H1 (cell line): ENCODE data around the gene SMARCE1. TPM values are rescaled to one million over a fixed set of nuclear protein-coding genes. Genes with fewer than 3 reads are reported as not detected.
A peak's percentile ranks its signal among the peaks of the same experiment; 100 is the strongest.

Source experiments
- CTCF ChIA-PET: fragments of 300-600 bp; sonication (Branson Sonifier 250); formaldehyde crosslinking; loops from one replicate; lab custom pipeline; 2021; ENCODE audit not compliant: partially characterized antibody; lab: Charles Lee
- POLR2A ChIA-PET: fragments of 300-600 bp; sonication (Branson Sonifier 250); formaldehyde crosslinking; loops from one replicate; lab custom pipeline; 2021; ENCODE audit warnings: inconsistent platforms; ENCODE audit not compliant: partially characterized antibody; lab: Charles Lee
- DNase-seq, 2 experiments: peaks; one replicate each; pipeline versions ENCODE4 v3.0.0 to v3.0.0-alpha.2; 2010 to 2022; ENCODE audit warnings: low spot score in 2 of 2, low read depth in 1 of 2, mixed read lengths in 1 of 2
- FAIRE-seq: peaks from 2 replicates; lab custom pipeline; 2011; peaks lifted over from hg19 to GRCh38; lab: Jason Lieb, UNC
- H2AFZ ChIP-seq: 2 replicates; pipeline ENCODE4 v1.8.1; 2012; ENCODE audit warnings: low read length, inconsistent platforms
- H2AK5ac ChIP-seq: 2 replicates; pipeline ENCODE4 v1.6.1; 2013; ENCODE audit warnings: low read depth, low read length
- H2BK120ac ChIP-seq: replicated peaks from 2 replicates; pipeline ENCODE3; 2013; ENCODE audit warnings: low read depth, low read length, inconsistent platforms
- H2BK12ac ChIP-seq: 2 replicates; pipeline ENCODE4 v1.6.1; 2013; ENCODE audit warnings: low read depth, low read length
- H2BK15ac ChIP-seq: 2 replicates; pipeline ENCODE4 v1.6.1; 2013; ENCODE audit warnings: low read length
- H2BK20ac ChIP-seq: 2 replicates; pipeline ENCODE4 v1.6.1; 2013; ENCODE audit warnings: low read length
- H2BK5ac ChIP-seq: 2 replicates; pipeline ENCODE4 v1.6.1; 2013; ENCODE audit warnings: low read depth, low read length
- H3K14ac ChIP-seq: 2 replicates; pipeline ENCODE4 v1.6.1; 2013; ENCODE audit warnings: inconsistent platforms; ENCODE audit not compliant: insufficient read length
- H3K18ac ChIP-seq: 2 replicates; pipeline ENCODE4 v1.6.1; 2013; ENCODE audit warnings: low read length; ENCODE audit errors: extremely low read depth
- H3K23ac ChIP-seq: 2 replicates; pipeline ENCODE4 v1.6.1; 2013; ENCODE audit warnings: inconsistent platforms; ENCODE audit not compliant: insufficient read length
- H3K23me2 ChIP-seq: 2 replicates; pipeline ENCODE4 v1.6.1; 2013; ENCODE audit warnings: low read depth, low read length
- H3K27ac ChIP-seq: 2 replicates; pipeline ENCODE4 v1.6.1; 2011; ENCODE audit warnings: low read depth, low read length, inconsistent platforms
- H3K27me3 ChIP-seq, 4 experiments: replicated peaks in 1 of 4; 1 replicate in 1 of 4; 2 replicates in 3 of 4; pipeline versions ENCODE4 v1.6.1 to v1.8.1; 2011 to 2013; ENCODE audit warnings: low read length in 3 of 4, mild to moderate bottlenecking in 3 of 4, inconsistent platforms in 2 of 4, mixed read lengths in 2 of 4, moderate library complexity in 1 of 4; ENCODE audit not compliant: control insufficient read depth in 3 of 4, insufficient read depth in 3 of 4; ENCODE audit errors: extremely low read depth in 1 of 4
- H3K36me3 ChIP-seq, 4 experiments: 2 replicates each; pipeline versions ENCODE4 v1.6.1 to v1.8.1; 2011 to 2013; ENCODE audit warnings: mild to moderate bottlenecking in 4 of 4, low read length in 3 of 4, moderate library complexity in 2 of 4, control low read depth in 1 of 4, inconsistent platforms in 1 of 4; ENCODE audit not compliant: insufficient read depth in 4 of 4, control insufficient read depth in 2 of 4
- H3K4ac ChIP-seq: replicated peaks from 2 replicates; pipeline ENCODE3; 2013; ENCODE audit warnings: low read length, low read depth, mixed read lengths, inconsistent platforms; ENCODE audit not compliant: insufficient read length
- H3K4me1 ChIP-seq, 4 experiments: replicated peaks in 1 of 4; 1 replicate in 1 of 4; 2 replicates in 3 of 4; pipeline versions ENCODE4 v1.6.1 to v1.8.1; 2011 to 2013; ENCODE audit warnings: low read length in 3 of 4, inconsistent platforms in 2 of 4, mixed read lengths in 1 of 4; ENCODE audit not compliant: insufficient read depth in 4 of 4, control insufficient read depth in 3 of 4
- H3K4me2 ChIP-seq, 2 experiments: 2 replicates each; pipeline versions ENCODE4 v1.6.1 to v1.8.1; 2011 to 2013; ENCODE audit warnings: low read depth in 2 of 2, low read length in 2 of 2, control low read depth in 1 of 2, inconsistent platforms in 1 of 2, mild to moderate bottlenecking in 1 of 2; ENCODE audit not compliant: insufficient read depth in 1 of 2
- H3K4me3 ChIP-seq, 4 experiments: fragments of 200-600, 300-600 bp in 1 of 4; sonication (generic), shearing (Covaris generic), sonication (Bioruptor Twin) in 1 of 4; 2 replicates each; pipeline versions ENCODE4 v1.5.1 to v1.8.1; 2011 to 2016; ENCODE audit warnings: low read length in 4 of 4, low read depth in 3 of 4, control low read depth in 2 of 4, inconsistent platforms in 2 of 4, mild to moderate bottlenecking in 2 of 4, mixed read lengths in 1 of 4, moderate library complexity in 1 of 4; ENCODE audit not compliant: insufficient read depth in 2 of 4; ENCODE audit errors: extremely low read depth in 1 of 4
- H3K56ac ChIP-seq: replicated peaks from 2 replicates; pipeline ENCODE3; 2013; ENCODE audit warnings: low read depth, mild to moderate bottlenecking, mixed read lengths, low read length, inconsistent platforms; ENCODE audit not compliant: insufficient read length
- H3K79me1 ChIP-seq: 2 replicates; pipeline ENCODE4 v1.6.1; 2013; ENCODE audit warnings: low read depth, low read length, control low read depth
- H3K79me2 ChIP-seq, 2 experiments: 2 replicates each; pipeline versions ENCODE4 v1.6.1 to v1.8.1; 2012 to 2013; ENCODE audit warnings: low read length in 2 of 2, mild to moderate bottlenecking in 2 of 2, inconsistent platforms in 1 of 2; ENCODE audit not compliant: insufficient read depth in 2 of 2, control insufficient read depth in 1 of 2
- H3K9ac ChIP-seq, 4 experiments: replicated peaks in 1 of 4; 1 replicate in 1 of 4; 2 replicates in 3 of 4; pipeline versions ENCODE4 v1.6.1 to v1.8.1; 2011 to 2013; ENCODE audit warnings: low read depth in 3 of 4, low read length in 3 of 4, control low read depth in 2 of 4, mild to moderate bottlenecking in 2 of 4, moderate library complexity in 2 of 4, inconsistent platforms in 1 of 4; ENCODE audit errors: extremely low read depth in 1 of 4
- H3K9me3 ChIP-seq, 2 experiments: 2 replicates each; pipeline versions ENCODE4 v1.6.1 to v1.8.1; 2012 to 2013; ENCODE audit warnings: mild to moderate bottlenecking in 2 of 2, moderate library complexity in 2 of 2, control low read depth in 1 of 2, inconsistent platforms in 1 of 2, low read depth in 1 of 2, low read length in 1 of 2, mixed read lengths in 1 of 2; ENCODE audit not compliant: insufficient read depth in 2 of 2
- H4K20me1 ChIP-seq, 2 experiments: replicated peaks in 1 of 2; 2 replicates each; pipeline versions ENCODE3 to v1.8.1; 2011 to 2013; ENCODE audit warnings: inconsistent platforms in 2 of 2, low read length in 2 of 2, mild to moderate bottlenecking in 1 of 2; ENCODE audit not compliant: insufficient read depth in 2 of 2, control insufficient read depth in 1 of 2
- H4K5ac ChIP-seq: 2 replicates; pipeline ENCODE4 v1.6.1; 2013; ENCODE audit warnings: low read length, low read depth, mixed read lengths, inconsistent platforms; ENCODE audit not compliant: insufficient read length
- H4K8ac ChIP-seq: 2 replicates; pipeline ENCODE4 v1.8.0; 2013; ENCODE audit warnings: mild to moderate bottlenecking, moderate library complexity, low read length, inconsistent platforms; ENCODE audit not compliant: insufficient read depth; ENCODE audit errors: extremely low read depth
- H4K91ac ChIP-seq: replicated peaks from 2 replicates; pipeline ENCODE3; 2013; ENCODE audit warnings: low read length, mixed read lengths, inconsistent platforms; ENCODE audit not compliant: insufficient read length
- CBX5 ChIP-seq: fragments of 300-800, 300-1000 bp; sonication (generic); IDR thresholded peaks from 2 replicates; pipeline ENCODE4 v1.7.1; 2016; ENCODE audit warnings: antibody characterized with exemption, low read length, low read depth
- E2F6 ChIP-seq: IDR thresholded peaks from 2 replicates; pipeline ENCODE4 v1.6.1; 2012; ENCODE audit warnings: inconsistent platforms
- EGR1 ChIP-seq: IDR thresholded peaks from 2 replicates; pipeline ENCODE4 v1.6.1; 2011; ENCODE audit warnings: low read depth, low read length, borderline replicate concordance
- EZH2 ChIP-seq: fragments of 200-600 bp; sonication (generic); IDR thresholded peaks from 2 replicates; pipeline ENCODE4 v1.7.1; 2012; ENCODE audit warnings: low read depth, mild to moderate bottlenecking, moderate library complexity, low read length, inconsistent platforms; ENCODE audit not compliant: severe bottlenecking
- JUN ChIP-seq: IDR thresholded peaks from 2 replicates; pipeline ENCODE4 v1.6.1; 2011; ENCODE audit warnings: low read depth, mild to moderate bottlenecking, improper control_type of control experiment, low read length
- POLR2AphosphoS5 ChIP-seq: IDR thresholded peaks from 2 replicates; pipeline ENCODE4 v1.6.1; 2011; ENCODE audit warnings: low read depth, low read length
- SP2 ChIP-seq: IDR thresholded peaks from 2 replicates; pipeline ENCODE4 v1.6.1; 2012; ENCODE audit warnings: mild to moderate bottlenecking, low read length, inconsistent platforms
- WGBS, 2 experiments: shearing (Covaris generic) in 1 of 2; methylation state at CpG; one replicate each; pipeline versions ENCODE4 v1.1.6 to v1.1.7; 2013 to 2015; ENCODE audit warnings: low lambda C conversion rate in 2 of 2, mixed read lengths in 2 of 2, inconsistent platforms in 1 of 2, low coverage in 1 of 2, missing lambda C conversion rate in 1 of 2; ENCODE audit not compliant: insufficient replicate concordance in 2 of 2, insufficient coverage in 1 of 2, insufficient read length in 1 of 2; ENCODE audit errors: extremely low coverage in 1 of 2, missing lambda C conversion rate in 1 of 2; 5-methylcytosine and 5-hydroxymethylcytosine counted together
- long read RNA-seq, 2 experiments: library from RNA in 1 of 2; library from capped mRNA in 1 of 2; stranded (forward); transcript quantifications; one replicate each; pipeline ENCODE4 v2.0.0, GENCODE V29; 2021; ENCODE audit warnings: inconsistent platforms in 1 of 2
- polyA minus RNA-seq, 3 experiments: library from RNA; depleted of rRNA, polyadenylated mRNA; stranded (reverse); fragments of >200 nt; gene quantifications; 1 replicate in 2 of 3; 2 replicates in 1 of 3; pipeline ENCODE4 v1.2.3, GENCODE V29; 2011
- polyA plus RNA-seq, 7 experiments: library from polyadenylated mRNA; depleted of rRNA in 3 of 7; stranded (reverse) in 5 of 7; unstranded in 2 of 7; fragments of >200 nt in 5 of 7; fragments of 200-250 nt in 2 of 7; gene quantifications; 1 replicate in 5 of 7; 2 replicates in 1 of 7; 4 replicates in 1 of 7; pipeline versions ENCODE4 v1.2.1 to v1.2.3, GENCODE V29; 2011 to 2013; ENCODE audit warnings: missing spikeins in 2 of 7, mixed read lengths in 2 of 7
- total RNA-seq: library from RNA; stranded (reverse); fragmentation: NEBNext Ultra II Directional; extraction: Animal tissue kit (Norgen Biotek cat#: 25700); gene quantifications from 2 replicates; pipeline ENCODE4 v1.2.1, GENCODE V29; 2021

The SMARCE1 gene
- total RNA-seq (131 and 142 TPM in 2 replicates), polyA plus RNA-seq (2011; rRNA removed) (20.2 and 30.7 TPM in 2 replicates), polyA minus RNA-seq (2011; rRNA and poly(A)+ RNA removed) (32.3 and 46.0 TPM in 2 replicates)
- 50.9 TPM for polyA plus RNA-seq (2011; cell fraction: cytosol; rRNA removed)
- 21.9 TPM for polyA plus RNA-seq (2011; cell fraction: nucleus; rRNA removed)
- polyA plus RNA-seq (2012, experiment 1 of 2) = 115 to 150 TPM (median 137 TPM) in 4 replicates
- polyA plus RNA-seq (2012, experiment 2 of 2) = 13.7 TPM
- polyA plus RNA-seq (2013, experiment 1 of 2) = 98.1 TPM
- polyA plus RNA-seq (2013, experiment 2 of 2) = 101 TPM
- polyA minus RNA-seq (2011; cell fraction: cytosol; rRNA and poly(A)+ RNA removed) = 32.1 TPM
- 83.3 TPM for polyA minus RNA-seq (2011; cell fraction: nucleus; rRNA and poly(A)+ RNA removed)
- long read RNA-seq, experiment 1, full-length matches to known transcripts = 50 of 59 reads
- long read RNA-seq, experiment 1, partial matches to known transcripts = 8 of 59 reads
- long read RNA-seq, experiment 1, other reads (novel, unspliced or antisense) = 1 of 59 reads
- long read RNA-seq, experiment 2, full-length matches to known transcripts = 151 of 161 reads
- long read RNA-seq, experiment 2, partial matches to known transcripts = 7 of 161 reads
- long read RNA-seq, experiment 2, other reads (novel, unspliced or antisense) = 3 of 161 reads

DNA sequence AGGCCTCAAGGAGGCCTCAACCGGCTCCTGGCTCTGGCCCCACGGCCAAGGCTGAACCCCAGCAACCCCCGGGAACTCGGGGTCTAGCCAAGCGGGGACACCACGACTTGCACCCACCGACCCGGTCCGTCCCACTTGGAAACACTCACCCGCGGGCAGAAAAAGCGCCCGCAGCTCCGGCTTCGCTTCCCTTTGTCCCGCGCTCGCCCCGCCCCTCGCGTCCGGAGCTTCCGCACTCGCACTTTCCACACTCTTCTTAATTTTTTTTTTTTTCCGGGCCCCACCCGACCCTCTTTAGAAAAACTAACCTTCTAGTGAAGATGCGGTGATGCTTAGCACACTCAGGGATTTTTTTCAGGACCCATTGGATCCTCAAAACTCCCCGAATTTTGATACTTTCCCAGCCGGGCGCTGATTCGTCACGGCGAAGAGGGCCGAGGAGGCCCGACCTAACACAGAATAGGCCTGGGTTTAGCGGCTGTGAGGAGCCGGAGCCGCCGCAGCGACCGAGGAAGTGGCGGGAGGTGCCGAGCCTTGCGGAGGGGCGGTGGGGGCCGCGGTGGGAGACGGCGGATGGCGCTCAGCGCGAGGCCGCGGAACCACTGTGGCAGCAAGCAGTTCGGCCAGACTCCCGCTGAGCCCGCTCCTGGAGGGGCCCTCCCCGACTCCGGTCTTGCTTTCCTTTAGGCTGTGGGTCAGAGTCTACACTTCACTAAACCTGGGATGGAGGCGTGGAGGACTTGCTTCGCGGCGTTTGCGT, at the start of gene SMARCE1:
SMARCE1 (minus strand) TSS at position 195 of the 760 bp plus-strand sequence. CDS start 2,016 bp downstream, outside the sequence.
- 1% methylated on average over 54 of the region's 64 CpGs; no CpG with 5 or more reads in 1 of the 2 experiments for WGBS, 2 experiments
- no peak within 1 kb of the TSS for H2BK20ac ChIP-seq
- no peaks in the 10 kb centered on the region for H4K20me1 ChIP-seq
- H3K9ac ChIP-seq = peak within 1 kb of the TSS; percentile 97 to 98 (median 98)
- H3K4me2 ChIP-seq = peak within 1 kb of the TSS; percentile 81 to 96
- peak within 1 kb of the TSS; percentile 81 for H2AFZ ChIP-seq
- no peak within 1 kb of the TSS; the same call in 1 of the 2 replicates for H2BK15ac ChIP-seq
- H3K23me2 ChIP-seq = peaks cover 9% of the 10 kb centered on the region
- peak within 1 kb of the TSS; percentile 91 to 100 (median 96) for H3K4me3 ChIP-seq
- CTCF ChIA-PET = interaction anchor here (0.8 to 1.4 kb wide), 3 partner anchors 72 to 145 kb away, joined by 3 to 4 read pairs (median 3); no protein-coding TSS in a partner anchor
- H2BK12ac ChIP-seq = peak within 1 kb of the TSS; percentile 27; the same call in 1 of the 2 replicates
- H3K79me1 ChIP-seq = no peaks in the 10 kb centered on the region; the same call in 1 of the 2 replicates
- peaks cover 0 to 7% (median 4%) of the 10 kb centered on the region in 4 experiments; a peak in 2 of 7 replicates for H3K4me1 ChIP-seq
- H4K8ac ChIP-seq = peak within 1 kb of the TSS; percentile 99
- H3K18ac ChIP-seq = peak within 1 kb of the TSS; percentile 71
- peak within 1 kb of the TSS; percentile 93 for H3K27ac ChIP-seq
- H3K56ac ChIP-seq = peak within 1 kb of the TSS; percentile 95
- H3K9me3 ChIP-seq = no peaks in the 10 kb centered on the region
- DNase-seq (peak in 1 of 2 experiments; percentile 82), FAIRE-seq (no peak)
- H3K36me3 ChIP-seq = peaks cover 0 to 30% (median 10%) of the 10 kb centered on the region in 4 experiments; a peak in 6 of 8 replicates
- H3K14ac ChIP-seq = no peak within 1 kb of the TSS
- H4K5ac ChIP-seq = peak within 1 kb of the TSS; percentile 93
- H2BK5ac ChIP-seq = peak within 1 kb of the TSS; percentile 95
- peak within 1 kb of the TSS; percentile 74 for H3K4ac ChIP-seq
- no peak within 1 kb of the TSS for H3K23ac ChIP-seq
- no peaks in the 10 kb centered on the region for H3K27me3 ChIP-seq
- H3K79me2 ChIP-seq = peaks cover 5 to 37% of the 10 kb centered on the region in 2 experiments
- H4K91ac ChIP-seq = peak within 1 kb of the TSS; percentile 25
- POLR2A ChIA-PET = interaction anchor here (0.6 to 5.8 kb wide), 20 partner anchors 10 to 1629 kb away, joined by 3 to 58 read pairs (median 4); partner anchors contain the start of gene KRT222
- peak within 1 kb of the TSS; percentile 24 for H2BK120ac ChIP-seq
- H2AK5ac ChIP-seq = no peak within 1 kb of the TSS
- TF ChIP-seq EZH2 (no peak), SP2 (no peak), CBX5 (no peak), EGR1 (no peak), JUN (no peak), POLR2AphosphoS5 (peak; percentile 45), E2F6 (no peak; the same call in 1 of the 2 replicates)
